Type B pancreatic cell (in vitro differentiated cells): Measurements from ENCODE around the gene ACAP2. TPM values are rescaled to one million over a fixed set of nuclear protein-coding genes. Genes with fewer than 3 reads are reported as not detected.

Source experiments
- DNase-seq: peaks from one replicate; pipeline ENCODE4 v3.0.0; 2021; ENCODE audit warnings: mixed read lengths; ENCODE audit not compliant: unreplicated experiment; ENCODE audit errors: extremely low spot score
- H3K27ac Mint-ChIP-seq: 2 replicates; pipeline ENCODE4 v1.8.0; 2021; ENCODE audit warnings: mild to moderate bottlenecking, mixed read lengths
- H3K27me3 Mint-ChIP-seq: 2 replicates; pipeline ENCODE4 v1.8.0; 2021; ENCODE audit warnings: mixed read lengths
- H3K36me3 Mint-ChIP-seq: 2 replicates; pipeline ENCODE4 v1.8.0; 2021; ENCODE audit warnings: mixed read lengths
- H3K4me1 Mint-ChIP-seq: one replicate; pipeline ENCODE4 v1.8.0; 2021; ENCODE audit warnings: mixed read lengths; ENCODE audit not compliant: unreplicated experiment
- H3K4me3 Mint-ChIP-seq: 2 replicates; pipeline ENCODE4 v1.8.0; 2021; ENCODE audit warnings: mild to moderate bottlenecking, mixed read lengths
- H3K9me3 Mint-ChIP-seq: 2 replicates; pipeline ENCODE4 v1.8.0; 2021; ENCODE audit warnings: mixed read lengths
- total RNA-seq: library from RNA; stranded (reverse); gene quantifications from 2 replicates; pipeline ENCODE4 v1.2.1, GENCODE V29; 2021; ENCODE audit warnings: low replicate concordance
- TF ChIP-seq, protein P1 (sequence below): fragments of 200-600 bp; sonication (generic); conservative IDR thresholded peaks from 2 replicates; pipeline ENCODE4 v1.5.0; 2021; ENCODE audit warnings: antibody characterized with exemption, mild to moderate bottlenecking

The ACAP2 gene
- total RNA-seq, 1 donor from 2014 or later: 36.6 TPM

DNA sequence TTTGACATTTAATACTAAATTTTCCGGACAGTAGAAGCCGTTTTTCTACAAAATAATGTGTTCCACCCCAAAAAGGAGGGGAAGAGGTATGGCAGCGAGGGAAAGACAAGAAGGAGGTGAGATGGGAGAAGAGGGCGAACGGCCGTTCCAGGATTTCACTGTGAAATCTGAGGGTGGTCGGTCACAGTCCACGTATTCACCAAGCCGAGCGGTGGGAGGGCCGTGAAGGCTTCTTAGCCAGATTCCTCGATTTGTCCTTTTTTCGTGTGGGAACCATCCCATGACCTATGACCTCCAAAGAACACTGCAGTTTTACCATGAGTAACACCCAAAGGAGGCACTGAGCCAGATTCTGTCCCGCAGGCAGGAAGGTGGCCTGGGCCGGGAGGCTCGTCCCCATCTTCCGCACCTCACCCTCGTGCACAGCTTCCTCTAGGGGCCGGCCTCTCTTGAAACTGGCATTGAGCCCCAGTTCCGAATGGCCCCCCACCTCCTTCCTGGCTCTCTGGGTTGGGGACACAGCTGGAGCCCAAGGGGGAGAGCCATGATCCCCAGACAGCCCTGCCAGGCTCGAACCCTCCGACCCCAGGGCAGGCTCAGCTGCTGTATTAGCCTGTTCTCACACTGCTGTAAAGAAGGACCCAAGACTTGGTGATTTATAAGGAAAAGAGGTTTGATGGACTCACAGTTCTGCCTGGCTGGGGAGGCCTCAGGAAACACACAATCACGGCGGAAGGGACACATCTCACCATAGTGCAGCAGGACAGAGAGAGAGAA, 195.5 kb downstream of the ACAP2 start:
- DNase-seq: peak; percentile 58
- TF ChIP-seq, protein P1, sequence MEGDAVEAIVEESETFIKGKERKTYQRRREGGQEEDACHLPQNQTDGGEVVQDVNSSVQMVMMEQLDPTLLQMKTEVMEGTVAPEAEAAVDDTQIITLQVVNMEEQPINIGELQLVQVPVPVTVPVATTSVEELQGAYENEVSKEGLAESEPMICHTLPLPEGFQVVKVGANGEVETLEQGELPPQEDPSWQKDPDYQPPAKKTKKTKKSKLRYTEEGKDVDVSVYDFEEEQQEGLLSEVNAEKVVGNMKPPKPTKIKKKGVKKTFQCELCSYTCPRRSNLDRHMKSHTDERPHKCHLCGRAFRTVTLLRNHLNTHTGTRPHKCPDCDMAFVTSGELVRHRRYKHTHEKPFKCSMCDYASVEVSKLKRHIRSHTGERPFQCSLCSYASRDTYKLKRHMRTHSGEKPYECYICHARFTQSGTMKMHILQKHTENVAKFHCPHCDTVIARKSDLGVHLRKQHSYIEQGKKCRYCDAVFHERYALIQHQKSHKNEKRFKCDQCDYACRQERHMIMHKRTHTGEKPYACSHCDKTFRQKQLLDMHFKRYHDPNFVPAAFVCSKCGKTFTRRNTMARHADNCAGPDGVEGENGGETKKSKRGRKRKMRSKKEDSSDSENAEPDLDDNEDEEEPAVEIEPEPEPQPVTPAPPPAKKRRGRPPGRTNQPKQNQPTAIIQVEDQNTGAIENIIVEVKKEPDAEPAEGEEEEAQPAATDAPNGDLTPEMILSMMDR: no peak
- H3K4me3 Mint-ChIP-seq: no peak overlapping the region
- H3K4me1 Mint-ChIP-seq: peaks cover 39% of the 10 kb centered on the region
- H3K9me3 Mint-ChIP-seq: peaks cover 6% of the 10 kb centered on the region
- no peak overlapping the region for H3K27ac Mint-ChIP-seq
- no peaks in the 10 kb centered on the region for H3K27me3 Mint-ChIP-seq
- peaks cover 33% of the 10 kb centered on the region for H3K36me3 Mint-ChIP-seq

DNA sequence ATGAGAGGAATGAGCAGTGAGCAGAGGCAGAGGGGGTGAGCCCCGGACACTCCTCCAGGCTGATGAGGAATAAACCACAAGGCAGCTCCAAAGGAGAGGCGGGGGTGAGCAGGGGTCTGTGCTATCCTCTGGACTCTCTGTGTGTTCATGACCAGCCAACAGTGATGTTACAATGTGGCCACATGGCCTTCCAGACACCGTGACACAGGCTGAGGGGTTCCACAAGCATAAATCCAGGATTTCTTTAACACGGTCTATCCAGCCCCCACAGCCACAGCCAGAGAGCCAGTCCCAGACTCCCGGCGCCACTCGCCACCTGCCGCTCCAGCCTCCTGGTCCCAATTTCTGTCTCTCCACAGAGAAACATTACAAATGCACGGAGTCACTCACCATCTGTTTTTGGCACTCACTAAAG, 196.2 kb downstream of the ACAP2 start:
- H3K4me1 Mint-ChIP-seq: peaks cover 39% of the 10 kb centered on the region
- H3K27ac Mint-ChIP-seq: no peak overlapping the region
- peak; percentile 40 for DNase-seq
- H3K36me3 Mint-ChIP-seq: peaks cover 40% of the 10 kb centered on the region
- H3K4me3 Mint-ChIP-seq: no peak overlapping the region
- no peaks in the 10 kb centered on the region for H3K27me3 Mint-ChIP-seq
- TF ChIP-seq, protein P1: no peak
- peaks cover 6% of the 10 kb centered on the region for H3K9me3 Mint-ChIP-seq

GRCh38 chr3:195245531-195245951, 197.3 kb downstream of the ACAP2 start:
- DNase-seq: peak; percentile 54
- TF ChIP-seq, protein P1: no peak
- Mint-ChIP-seq H3K4me3 (no peak overlapping the region), H3K27ac (peak overlapping the region; percentile 45), H3K9me3 (peaks cover 6% of the 10 kb centered on the region), H3K4me1 (peaks cover 36% of the 10 kb centered on the region), H3K36me3 (peaks cover 40% of the 10 kb centered on the region), H3K27me3 (no peaks in the 10 kb centered on the region)

DNA sequence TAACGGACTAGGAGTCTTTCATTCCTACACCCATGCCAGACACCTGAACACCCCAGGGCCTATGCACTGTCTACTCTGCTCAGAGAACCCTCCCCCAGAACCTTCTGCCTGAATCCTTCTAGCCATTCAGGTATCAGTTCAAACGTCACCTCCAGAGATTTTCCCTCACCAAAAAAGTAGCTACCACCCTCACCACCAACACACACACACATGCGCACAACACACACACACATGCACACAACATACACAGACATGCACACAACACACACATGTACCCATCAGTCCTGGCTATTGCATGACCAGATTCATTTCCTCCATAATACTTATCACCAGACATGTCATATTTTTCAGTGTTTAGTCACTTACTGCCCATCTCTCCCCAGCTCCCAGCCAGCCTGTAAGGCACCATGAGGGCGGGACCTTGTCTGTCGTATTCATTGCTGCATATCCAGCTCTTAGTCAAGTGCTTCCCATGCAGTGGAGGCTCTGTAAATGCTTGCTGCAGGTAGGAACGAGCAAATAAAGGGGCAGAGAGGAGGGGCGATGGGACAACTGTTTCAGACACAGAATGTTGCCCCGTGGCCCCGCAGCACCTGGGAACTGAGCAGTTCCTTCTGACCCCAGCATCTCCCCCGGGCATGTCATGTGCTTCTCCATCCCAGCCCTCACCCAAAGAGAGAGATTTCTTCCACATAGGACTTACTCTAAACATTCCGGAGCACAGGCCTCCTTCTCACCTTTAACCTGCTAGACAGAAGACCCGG, 201.0 kb downstream of the ACAP2 start:
- Mint-ChIP-seq H3K36me3 (peaks cover 31% of the 10 kb centered on the region), H3K9me3 (peaks cover 9% of the 10 kb centered on the region), H3K27me3 (no peaks in the 10 kb centered on the region), H3K4me3 (peak overlapping the region; percentile 31), H3K27ac (peak overlapping the region; percentile 24), H3K4me1 (peaks cover 42% of the 10 kb centered on the region)
- DNase-seq: peak; percentile 22
- TF ChIP-seq, protein P1: no peak

GRCh38 chr3:195240939-195241338, 201.9 kb downstream of the ACAP2 start:
- Mint-ChIP-seq H3K36me3 (peaks cover 26% of the 10 kb centered on the region), H3K27ac (no peak overlapping the region)
- TF ChIP-seq, protein P1: no peak

More at GRCh38 chr3:195240939-195241338, 201.9 kb downstream of the ACAP2 start:
- peak; percentile 60 for DNase-seq
- Mint-ChIP-seq H3K4me1 (peaks cover 41% of the 10 kb centered on the region), H3K9me3 (peaks cover 6% of the 10 kb centered on the region), H3K27me3 (no peaks in the 10 kb centered on the region), H3K4me3 (no peak overlapping the region)
